ENCODE data around the gene TMEM94.

DNA sequence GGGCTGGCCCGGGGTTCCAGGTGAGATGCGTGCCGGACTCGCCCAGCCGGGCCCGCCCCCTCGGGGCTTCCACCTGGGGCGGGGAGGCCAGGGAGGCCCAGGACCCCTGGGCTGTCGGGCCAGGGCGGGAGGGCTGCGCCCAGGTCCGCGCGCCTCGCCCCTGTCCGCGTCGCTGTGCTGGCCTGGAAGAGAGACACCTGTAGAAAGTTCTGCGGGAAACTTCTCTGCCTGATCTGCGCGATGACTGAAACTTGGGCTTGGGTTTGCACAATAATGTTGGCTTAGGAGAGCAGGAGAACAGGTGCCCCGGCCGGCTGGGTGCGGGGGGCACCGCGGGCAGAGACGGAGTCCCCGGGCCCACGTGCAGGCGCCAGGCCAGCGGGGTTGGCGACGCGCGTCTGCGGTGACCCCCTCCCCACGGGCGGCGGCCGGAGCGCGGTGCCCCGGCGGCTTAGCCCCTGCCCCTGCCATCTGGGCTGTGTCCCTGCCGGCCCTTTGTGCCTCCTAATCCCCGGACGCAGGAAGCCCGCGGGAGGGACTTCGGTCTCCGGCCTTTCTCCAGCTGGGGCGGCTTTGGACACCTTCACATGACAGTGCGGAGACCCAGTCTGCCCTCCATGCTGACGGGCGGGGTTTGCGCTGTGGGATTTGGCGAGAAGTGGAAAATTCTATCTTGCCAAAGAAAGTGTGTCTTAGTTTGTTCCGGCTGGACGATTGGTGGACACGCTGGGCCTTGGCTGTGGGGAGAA, 69.5 kb downstream of the TMEM94 start:
- TF ChIP-seq, protein P1, sequence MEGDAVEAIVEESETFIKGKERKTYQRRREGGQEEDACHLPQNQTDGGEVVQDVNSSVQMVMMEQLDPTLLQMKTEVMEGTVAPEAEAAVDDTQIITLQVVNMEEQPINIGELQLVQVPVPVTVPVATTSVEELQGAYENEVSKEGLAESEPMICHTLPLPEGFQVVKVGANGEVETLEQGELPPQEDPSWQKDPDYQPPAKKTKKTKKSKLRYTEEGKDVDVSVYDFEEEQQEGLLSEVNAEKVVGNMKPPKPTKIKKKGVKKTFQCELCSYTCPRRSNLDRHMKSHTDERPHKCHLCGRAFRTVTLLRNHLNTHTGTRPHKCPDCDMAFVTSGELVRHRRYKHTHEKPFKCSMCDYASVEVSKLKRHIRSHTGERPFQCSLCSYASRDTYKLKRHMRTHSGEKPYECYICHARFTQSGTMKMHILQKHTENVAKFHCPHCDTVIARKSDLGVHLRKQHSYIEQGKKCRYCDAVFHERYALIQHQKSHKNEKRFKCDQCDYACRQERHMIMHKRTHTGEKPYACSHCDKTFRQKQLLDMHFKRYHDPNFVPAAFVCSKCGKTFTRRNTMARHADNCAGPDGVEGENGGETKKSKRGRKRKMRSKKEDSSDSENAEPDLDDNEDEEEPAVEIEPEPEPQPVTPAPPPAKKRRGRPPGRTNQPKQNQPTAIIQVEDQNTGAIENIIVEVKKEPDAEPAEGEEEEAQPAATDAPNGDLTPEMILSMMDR (conservative IDR thresholded peaks at IDR 0.05; ENCODE audit: low read depth, low read length): no peak
- TF ChIP-seq MAZ (IDR thresholded peaks at IDR 0.05; ENCODE audit: borderline replicate concordance, low read depth, low read length) (no peak), POLR2A (IDR thresholded peaks at IDR 0.05; ENCODE audit: low read depth, low read length) (no peak)
- TF ChIP-seq, protein P2, sequence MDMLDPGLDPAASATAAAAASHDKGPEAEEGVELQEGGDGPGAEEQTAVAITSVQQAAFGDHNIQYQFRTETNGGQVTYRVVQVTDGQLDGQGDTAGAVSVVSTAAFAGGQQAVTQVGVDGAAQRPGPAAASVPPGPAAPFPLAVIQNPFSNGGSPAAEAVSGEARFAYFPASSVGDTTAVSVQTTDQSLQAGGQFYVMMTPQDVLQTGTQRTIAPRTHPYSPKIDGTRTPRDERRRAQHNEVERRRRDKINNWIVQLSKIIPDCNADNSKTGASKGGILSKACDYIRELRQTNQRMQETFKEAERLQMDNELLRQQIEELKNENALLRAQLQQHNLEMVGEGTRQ (IDR thresholded peaks at IDR 0.05; ENCODE audit: low read depth, low read length): no peak

All from IMR-90 (cell line).